ENCODE measurements around the gene UNC5B. TPM values are rescaled to one million over a fixed set of nuclear protein-coding genes. Genes with fewer than 3 reads are reported as not detected.

UNC5B gene
- total RNA-seq, 1 donor from 2014 or later: 26.9 TPM

DNA sequence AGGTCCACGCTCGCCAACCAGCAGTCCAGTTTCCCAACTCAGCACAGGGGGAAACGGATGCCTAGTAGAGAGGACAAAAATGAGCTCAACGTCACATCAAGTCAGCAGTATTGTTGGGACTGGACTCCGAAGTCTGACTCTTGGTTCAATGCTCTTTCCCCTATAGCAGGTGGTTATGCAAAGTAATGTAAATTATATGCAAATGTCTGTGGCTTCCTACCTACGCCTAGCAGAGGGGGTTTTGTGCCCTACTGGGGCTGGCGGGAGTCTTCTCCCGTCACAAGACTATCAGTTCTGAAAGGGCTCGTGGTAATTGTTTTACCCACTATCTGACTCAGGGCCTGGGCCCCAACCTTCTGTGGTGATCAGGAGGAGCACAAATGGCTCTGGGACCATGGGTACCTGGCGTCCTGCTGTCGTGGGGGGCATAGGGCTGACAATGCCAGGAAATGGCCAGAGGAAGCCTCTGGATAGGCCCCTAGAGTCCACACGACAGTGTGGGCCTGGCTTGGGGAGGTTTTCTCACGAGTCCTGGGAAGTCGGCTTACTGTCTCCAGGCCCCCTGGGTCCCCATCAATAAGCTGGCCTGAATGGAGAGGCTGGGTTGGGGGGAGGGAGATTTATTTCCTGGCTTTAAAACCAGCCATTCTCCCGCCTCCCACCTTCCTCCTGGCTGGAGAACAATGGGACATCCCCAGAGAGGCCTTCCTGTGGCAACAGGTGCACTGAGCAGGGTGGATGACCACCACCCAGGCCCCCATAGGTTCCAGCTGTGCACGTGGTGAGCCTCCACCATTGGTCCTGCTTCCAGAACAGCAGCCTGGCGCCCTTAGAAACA, 41.8 kb downstream of the UNC5B start:
- no peak overlapping the region for H3K4me3 ChIP-seq (ENCODE audit: low read depth, low read length)
- no peaks in the 10 kb centered on the region for H3K27me3 ChIP-seq (ENCODE audit: control insufficient read depth, insufficient read depth, low read length)
- TF ChIP-seq, protein P1, sequence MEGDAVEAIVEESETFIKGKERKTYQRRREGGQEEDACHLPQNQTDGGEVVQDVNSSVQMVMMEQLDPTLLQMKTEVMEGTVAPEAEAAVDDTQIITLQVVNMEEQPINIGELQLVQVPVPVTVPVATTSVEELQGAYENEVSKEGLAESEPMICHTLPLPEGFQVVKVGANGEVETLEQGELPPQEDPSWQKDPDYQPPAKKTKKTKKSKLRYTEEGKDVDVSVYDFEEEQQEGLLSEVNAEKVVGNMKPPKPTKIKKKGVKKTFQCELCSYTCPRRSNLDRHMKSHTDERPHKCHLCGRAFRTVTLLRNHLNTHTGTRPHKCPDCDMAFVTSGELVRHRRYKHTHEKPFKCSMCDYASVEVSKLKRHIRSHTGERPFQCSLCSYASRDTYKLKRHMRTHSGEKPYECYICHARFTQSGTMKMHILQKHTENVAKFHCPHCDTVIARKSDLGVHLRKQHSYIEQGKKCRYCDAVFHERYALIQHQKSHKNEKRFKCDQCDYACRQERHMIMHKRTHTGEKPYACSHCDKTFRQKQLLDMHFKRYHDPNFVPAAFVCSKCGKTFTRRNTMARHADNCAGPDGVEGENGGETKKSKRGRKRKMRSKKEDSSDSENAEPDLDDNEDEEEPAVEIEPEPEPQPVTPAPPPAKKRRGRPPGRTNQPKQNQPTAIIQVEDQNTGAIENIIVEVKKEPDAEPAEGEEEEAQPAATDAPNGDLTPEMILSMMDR (IDR thresholded peaks at IDR 0.05; ENCODE audit: insufficient read depth, low read length, poor library complexity, severe bottlenecking): no peak
- no peak for DNase-seq (ENCODE audit: low read depth)
- H3K36me3 ChIP-seq (ENCODE audit: control insufficient read depth, insufficient read depth, low read length): no peaks in the 10 kb centered on the region

DNA sequence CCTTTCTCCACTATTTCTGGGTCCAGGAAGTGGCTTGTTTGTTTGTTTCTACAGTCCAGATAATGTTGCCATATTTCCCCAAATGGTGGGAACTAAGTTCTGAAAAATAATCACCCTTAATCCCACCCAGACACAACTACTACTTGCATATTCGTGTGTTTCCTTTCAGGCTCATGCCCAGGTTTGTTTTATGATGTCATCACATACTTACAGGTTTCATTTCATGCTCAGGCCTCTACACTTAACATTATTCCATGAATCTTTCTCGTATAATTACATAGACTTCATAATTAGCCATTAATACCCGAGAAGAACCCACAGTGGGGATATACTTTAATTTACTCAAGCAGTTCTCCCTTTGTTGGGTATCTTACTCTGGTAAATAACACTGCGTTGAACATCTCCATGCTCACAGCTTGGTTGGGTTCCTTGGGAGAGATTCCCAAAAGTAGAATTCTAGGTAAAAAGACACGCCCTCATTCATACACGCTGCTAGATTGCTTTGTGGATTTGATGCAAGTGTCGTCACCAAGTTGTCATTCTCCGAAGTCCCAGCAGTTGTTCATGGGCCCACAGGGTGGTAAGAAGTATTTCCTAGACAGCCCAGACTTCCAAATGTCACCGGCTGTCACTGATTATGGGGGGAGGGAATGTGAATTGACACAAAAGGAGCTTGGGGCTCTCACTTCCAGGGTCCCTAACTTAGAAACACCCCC, 42.6 kb downstream of the UNC5B start:
- Histone ChIP-seq H3K36me3 (ENCODE audit: control insufficient read depth, insufficient read depth, low read length) (no peaks in the 10 kb centered on the region), H3K4me3 (ENCODE audit: low read depth, low read length) (no peak overlapping the region), H3K27me3 (ENCODE audit: control insufficient read depth, insufficient read depth, low read length) (no peaks in the 10 kb centered on the region)
- TF ChIP-seq, protein P1 (IDR thresholded peaks at IDR 0.05; ENCODE audit: insufficient read depth, low read length, poor library complexity, severe bottlenecking): no peak
- DNase-seq (ENCODE audit: low read depth): no peak

DNA sequence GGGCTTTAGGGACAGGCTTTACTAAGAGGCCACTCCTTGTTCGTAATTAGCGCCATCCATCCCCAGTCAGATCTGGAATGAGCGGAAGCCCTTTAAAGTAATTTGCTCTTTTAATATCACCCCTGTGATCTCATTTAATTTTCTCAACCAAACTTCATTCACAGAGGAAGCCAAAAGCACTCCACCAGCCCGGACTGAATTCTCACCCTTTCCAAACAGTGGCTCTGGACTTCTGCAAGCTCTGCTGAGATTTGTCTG, 43.1 kb downstream of the UNC5B start:
- H3K36me3 ChIP-seq (ENCODE audit: control insufficient read depth, insufficient read depth, low read length): no peaks in the 10 kb centered on the region
- no peaks in the 10 kb centered on the region for H3K27me3 ChIP-seq (ENCODE audit: control insufficient read depth, insufficient read depth, low read length)
- no peak for DNase-seq (ENCODE audit: low read depth)
- TF ChIP-seq, protein P1 (IDR thresholded peaks at IDR 0.05; ENCODE audit: insufficient read depth, low read length, poor library complexity, severe bottlenecking): no peak
- H3K4me3 ChIP-seq (ENCODE audit: low read depth, low read length): no peak overlapping the region

DNA sequence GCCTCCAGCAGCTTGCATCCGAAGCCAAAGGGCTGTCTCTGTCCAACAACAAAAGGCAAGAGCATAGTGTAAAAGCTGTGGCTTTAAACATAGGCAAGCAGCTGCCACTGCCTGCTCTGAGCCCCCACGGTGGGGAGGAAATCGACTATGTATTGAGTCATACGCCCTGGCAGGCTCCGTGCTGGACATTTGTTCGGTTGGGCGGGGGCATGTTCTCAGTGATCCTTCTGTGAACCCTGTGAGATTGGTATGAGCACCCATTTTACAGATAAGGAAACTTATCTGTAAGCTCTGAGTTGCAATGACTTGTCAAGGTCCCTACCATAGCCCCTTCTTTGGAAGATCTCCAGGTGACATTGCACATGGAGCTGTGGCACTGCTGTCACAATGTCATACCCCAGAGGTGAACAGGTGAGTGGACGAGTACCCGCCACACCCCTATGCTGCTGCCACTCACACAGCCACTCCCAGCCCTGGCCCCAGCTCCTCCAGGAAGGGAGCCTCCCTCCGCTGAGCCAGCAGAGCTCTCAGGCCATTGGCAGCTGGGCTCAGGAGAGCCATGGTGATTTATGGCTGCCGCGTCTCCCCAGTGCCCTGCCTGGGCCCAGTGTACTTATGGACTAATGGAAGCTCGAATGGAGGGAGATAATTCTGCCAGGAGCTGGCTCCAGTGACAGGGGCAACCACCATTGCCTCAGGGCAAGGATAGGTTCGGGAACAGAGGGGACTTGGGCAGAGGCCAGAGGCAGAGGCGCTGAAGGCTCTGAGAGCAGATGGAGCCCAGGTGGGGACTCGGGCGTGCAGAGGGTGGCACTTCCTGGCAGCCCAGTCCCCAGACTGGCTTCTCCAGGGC, 43.7 kb downstream of the UNC5B start:
- Histone ChIP-seq H3K27me3 (ENCODE audit: control insufficient read depth, insufficient read depth, low read length) (no peaks in the 10 kb centered on the region), H3K4me3 (ENCODE audit: low read depth, low read length) (no peak overlapping the region), H3K36me3 (ENCODE audit: control insufficient read depth, insufficient read depth, low read length) (no peaks in the 10 kb centered on the region)
- TF ChIP-seq, protein P1 (IDR thresholded peaks at IDR 0.05; ENCODE audit: insufficient read depth, low read length, poor library complexity, severe bottlenecking): no peak
- DNase-seq (ENCODE audit: low read depth): no peak

DNA sequence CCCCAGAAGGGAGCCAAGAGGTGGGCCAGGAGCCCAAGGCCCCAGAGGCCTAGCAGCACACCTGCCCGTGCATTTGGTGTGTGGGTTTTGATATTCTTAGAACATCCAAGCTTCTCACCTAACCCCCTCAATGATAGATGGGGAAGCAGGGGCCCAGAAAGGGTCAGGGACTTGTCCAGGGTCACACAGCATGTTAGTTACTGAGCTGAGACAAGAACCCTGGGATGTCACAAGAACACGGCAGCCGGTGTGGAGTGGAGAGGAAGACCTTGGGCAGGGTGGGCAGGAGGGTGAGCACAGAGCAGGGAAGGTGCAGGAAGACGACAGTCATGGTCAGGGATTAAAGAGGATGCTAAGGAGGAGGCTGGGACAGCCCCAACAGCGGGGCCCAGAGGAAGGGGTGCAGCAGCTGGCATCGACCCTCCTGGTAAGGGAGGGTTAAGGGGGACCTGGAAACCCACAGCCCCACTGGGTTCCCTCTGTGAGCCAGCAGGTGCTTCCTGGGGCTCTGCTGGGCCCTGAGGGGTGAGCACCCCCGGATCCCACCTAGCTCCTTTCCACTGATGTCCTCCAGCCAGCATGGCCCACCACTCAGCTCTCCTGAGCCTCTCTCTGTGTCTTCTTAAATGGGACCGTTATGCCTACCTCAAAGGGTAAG, 44.4 kb downstream of the UNC5B start:
- TF ChIP-seq, protein P1 (IDR thresholded peaks at IDR 0.05; ENCODE audit: insufficient read depth, low read length, poor library complexity, severe bottlenecking): no peak
- Histone ChIP-seq H3K27me3 (ENCODE audit: control insufficient read depth, insufficient read depth, low read length) (no peaks in the 10 kb centered on the region), H3K36me3 (ENCODE audit: control insufficient read depth, insufficient read depth, low read length) (no peaks in the 10 kb centered on the region), H3K4me3 (ENCODE audit: low read depth, low read length) (no peak overlapping the region)
- DNase-seq (ENCODE audit: low read depth): no peak

Measured in kidney epithelial cell (primary cell).